Effector CD8-positive, alpha-beta T cell (primary cell): ENCODE results near the gene BRAF.
A peak's percentile ranks its signal among the peaks of the same experiment; 100 is the strongest.
"Not testable (repeated sequence)": the region's sequence is repeated elsewhere in the genome, so short reads cannot be mapped to it uniquely, and the experiment has no call there.

Experiments used
- DNase-seq: peaks from one replicate; lab custom pipeline; 2025; lab: John Stamatoyannopoulos, UW

BRAF gene

DNA sequence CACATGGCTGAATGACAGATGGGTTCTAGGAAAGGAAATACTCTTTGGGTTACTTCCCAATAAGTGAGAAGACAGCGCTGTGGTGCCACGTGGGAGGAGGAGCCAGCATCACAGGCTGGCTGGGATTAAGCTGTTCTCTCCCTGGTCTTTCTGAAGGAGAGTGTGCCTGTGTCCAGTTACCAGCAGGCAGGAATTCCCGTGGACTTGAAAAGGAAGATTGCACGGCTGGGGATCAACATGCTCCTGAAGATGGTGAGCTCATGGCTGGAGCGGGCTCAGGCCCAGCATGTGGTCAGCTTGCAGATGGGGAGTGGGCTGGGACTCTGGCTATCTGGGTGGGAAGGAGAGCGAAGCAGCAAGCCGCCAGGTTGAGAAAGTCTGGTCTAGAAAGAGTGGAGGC lies 243.8 kb downstream of the BRAF start:
- DNase-seq = no peak

DNA sequence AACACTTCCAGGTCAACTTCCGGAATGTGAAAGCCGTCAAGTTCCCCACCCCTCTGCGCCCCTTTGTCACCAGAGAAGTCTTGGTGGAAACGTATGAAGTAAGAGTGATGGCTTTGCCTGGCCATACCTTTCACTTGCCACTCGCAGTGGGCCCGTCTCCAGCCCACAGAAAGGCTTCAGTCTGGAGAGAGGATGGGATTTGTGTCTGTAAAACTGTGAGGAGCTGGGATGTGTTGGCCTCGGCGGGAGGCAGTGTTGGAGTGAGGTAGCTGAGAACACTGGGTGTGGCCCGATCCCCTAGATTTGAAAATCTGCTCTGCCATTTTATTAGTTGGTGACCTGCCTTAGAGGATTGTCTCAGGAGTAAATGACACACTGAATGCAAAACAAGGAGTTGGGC lies 245.5 kb downstream of the BRAF start:
- no peak for DNase-seq

GRCh38 chr7:140678816-140679130 lies 246.0 kb downstream of the BRAF start:
- no peak for DNase-seq

GRCh38 chr7:140678081-140678815 lies 246.5 kb downstream of the BRAF start:
- no peak for DNase-seq

DNA sequence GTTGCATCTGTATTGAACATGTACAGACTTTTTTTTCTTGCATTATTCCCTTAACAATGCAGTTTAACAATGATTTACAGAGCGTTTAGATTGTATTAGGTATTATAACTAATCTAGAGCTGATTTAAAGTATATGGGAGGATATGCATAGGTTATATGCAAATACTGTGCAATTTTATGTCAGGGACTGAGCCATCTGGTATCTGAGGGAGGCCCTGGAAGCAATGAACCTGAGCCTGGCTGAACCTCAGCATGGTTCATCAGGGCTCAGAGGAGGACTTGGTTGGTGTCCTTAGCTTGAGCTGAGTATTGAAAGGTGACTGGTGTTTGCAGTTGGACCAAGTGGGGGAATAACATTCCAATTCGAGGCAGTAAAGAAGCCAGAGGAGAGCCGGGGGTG lies 247.2 kb downstream of the BRAF start:
- no peak for DNase-seq

DNA sequence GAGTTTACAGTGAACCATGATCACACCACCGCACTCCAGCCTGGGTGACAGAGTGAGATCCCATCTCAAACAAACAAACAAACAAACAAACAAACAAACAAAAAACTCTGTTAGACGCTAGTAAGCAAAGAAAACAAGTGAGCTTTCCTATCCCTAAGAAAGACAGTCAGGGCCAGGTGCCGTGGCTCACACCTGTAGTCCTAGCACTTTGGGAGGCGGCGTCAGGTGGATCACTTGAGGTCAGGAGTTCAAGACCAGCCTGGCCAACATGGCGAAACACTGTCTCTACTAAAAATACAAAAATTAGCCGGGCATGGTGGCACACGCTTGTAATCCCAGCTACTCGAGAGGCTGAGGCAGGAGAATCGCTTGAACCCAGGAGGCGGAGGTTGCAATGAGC lies 247.8 kb downstream of the BRAF start:
- DNase-seq = not testable (repeated sequence)

DNA sequence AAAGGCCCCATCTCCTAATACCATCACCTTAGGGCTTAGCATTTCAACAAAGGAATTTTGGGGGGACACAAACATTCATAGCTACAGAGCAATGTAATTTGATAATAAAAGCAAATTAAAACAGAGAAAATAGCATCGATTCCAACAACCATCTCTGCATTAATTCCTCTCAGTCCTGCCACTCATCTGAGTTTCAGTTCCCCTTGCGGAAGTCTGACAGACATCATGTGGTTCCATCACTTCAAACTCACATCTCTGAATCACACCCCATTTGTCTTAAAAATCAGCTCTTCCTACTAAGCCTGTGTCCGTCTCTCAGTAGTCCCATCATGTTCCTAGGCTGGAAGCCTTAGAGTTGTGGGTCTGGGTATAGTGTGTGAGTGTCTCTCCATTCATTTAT lies 248.4 kb downstream of the BRAF start:
- DNase-seq = no peak

DNA sequence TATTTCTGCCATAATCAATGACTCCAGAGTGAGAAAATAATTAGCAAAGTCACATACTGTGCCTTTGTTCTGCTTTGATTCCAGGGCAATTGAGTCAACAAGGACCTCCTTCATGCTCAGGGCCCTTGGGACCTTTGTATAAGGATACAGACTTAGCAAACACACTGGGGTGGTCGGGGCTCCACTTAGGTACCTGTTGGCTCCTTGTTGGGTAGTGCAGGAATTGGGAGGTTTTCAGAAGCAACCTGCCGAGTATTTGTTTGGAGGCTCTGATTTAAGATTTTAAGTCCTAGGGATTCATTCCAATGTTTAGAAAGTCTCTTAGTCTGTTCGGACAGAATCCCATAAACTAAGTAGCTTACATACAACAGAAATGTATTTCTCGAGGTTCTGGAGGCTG lies 249.0 kb downstream of the BRAF start:
- DNase-seq = no peak

DNA sequence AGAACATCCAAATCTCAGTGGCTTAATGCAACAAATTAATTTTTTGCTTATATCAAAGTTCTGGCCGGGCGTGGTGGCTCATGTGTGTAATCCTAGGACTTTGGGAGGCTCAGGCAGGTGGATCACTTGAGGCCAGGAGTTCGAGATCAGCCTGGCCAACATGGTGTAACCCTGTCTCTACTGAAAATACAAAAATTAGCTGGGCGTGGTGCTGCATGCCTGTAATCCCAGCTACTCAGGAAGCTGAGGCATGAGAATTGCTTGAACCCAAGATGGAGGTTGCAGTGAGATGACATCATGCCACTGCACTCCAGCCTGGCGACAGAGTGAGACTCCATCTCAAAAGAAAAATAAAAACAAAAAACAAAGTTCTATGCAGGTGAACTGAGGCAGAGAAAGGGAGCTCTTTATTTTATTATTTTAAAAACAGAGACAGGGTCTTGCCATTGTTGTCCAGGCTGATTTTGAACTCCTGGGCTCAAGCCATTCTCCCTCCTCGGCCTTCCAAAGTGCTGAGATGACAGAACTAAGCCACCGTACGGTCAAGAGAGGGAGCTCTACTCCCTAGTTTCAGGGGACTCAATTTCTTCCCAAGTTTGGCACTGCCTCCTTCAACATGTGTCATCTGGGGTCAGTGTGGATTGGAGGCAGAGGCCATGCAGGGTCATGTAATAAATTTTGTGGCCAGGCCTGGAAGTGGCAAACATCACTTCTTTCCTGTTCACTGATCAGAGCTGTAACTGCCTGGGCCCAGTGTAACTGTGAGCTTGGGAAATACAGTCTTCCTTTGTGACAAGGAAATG lies 249.6 kb downstream of the BRAF start:
- DNase-seq = no peak

- DNase-seq = no peak
Measured at GRCh38 chr7:140674356-140674800, 250.4 kb downstream of the BRAF start.

DNA sequence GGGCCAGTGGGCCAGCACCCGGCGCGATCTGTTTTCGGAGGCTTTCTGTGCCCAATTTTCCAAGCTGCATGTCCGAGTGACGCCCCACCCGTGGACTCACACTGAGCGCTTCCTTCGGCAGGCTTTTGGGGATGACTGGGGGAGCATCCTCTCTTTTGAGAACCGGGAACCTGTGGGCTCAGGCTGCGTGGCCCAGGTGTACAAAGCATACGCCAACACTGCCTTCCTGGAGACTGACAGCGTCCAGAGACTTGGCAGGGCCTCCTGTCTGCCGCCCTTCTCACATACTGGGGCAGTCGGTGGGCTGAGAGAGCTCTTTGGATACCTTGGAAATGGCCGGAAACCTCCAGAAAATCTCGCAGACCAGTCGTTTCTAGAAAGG lies 251.0 kb downstream of the BRAF start:
- DNase-seq = no peak

DNA sequence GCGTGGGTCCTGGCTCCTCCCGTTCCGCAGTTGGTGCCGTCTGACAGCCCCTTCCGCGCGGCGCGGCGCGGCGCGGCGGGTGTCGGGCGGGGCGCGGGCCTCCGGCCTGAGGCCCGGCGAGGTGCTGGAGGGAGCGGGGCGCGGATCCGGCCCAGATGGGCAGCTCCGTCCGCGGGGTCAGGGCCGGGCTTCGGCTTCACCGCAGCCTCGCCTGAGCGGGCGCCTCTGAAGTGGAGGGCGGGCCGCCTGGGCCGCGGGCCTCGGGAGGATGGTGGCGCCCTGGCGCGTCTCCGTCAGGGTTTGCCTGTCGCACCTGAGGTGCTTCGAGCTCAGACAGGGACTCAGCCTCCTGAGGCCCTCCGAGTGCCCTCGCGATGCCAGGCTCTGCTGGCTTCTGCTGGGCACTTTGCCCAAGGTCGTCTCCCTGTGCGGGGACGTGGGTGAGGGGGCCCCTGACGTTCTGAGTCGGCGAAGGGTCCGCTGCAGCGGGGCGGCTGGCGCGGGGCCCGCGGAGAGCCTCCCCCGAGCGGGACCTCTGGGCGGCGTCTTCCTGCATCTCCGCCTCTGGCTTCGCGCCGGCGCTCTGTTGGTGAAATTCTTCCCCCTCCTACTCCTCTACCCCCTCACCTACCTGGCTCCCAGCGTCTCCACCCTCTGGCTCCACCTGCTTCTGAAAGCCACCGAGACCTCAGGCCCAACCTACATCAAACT lies 251.5 kb downstream of the BRAF start:
- peak; percentile 39 for DNase-seq

DNA sequence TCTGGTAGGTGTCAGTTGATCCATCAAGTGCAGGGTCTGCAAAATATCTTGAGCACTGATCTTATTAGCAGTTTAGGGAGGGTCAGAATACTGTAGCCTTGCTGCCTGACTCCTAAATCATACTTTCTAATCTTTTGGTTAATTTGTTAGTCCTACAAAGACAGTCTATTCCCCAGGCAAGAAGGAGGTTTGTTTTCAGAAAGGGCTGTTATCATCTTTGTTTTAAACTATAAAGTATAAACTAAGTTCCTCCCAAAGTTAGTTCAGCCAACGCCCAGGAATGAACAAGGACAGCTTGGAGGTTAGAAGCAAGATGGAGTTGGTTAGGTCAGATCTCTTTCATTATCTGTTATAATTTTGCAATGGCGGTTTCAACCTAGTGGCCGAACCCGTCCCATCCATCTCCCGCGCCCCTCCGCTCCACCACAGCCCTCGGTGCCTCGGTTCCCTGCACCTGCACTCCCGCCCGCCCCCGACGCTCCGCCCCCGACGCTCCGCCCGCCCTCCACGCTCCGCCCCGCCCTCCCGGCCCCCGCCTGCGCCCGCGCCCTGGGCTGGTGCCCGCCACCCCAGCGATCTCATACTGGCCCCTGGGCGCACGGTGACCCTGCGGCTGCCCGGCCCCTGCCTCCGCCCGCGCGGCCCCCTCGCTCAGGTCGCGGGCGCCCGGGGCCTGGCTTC lies 252.2 kb downstream of the BRAF start, which contains the start of gene ADCK2:
ADCK2 (plus strand) TSS at position 564 of the 681 bp plus-strand sequence. CDS start 386 bp downstream, outside the sequence.
- DNase-seq = peak; percentile 43

DNA sequence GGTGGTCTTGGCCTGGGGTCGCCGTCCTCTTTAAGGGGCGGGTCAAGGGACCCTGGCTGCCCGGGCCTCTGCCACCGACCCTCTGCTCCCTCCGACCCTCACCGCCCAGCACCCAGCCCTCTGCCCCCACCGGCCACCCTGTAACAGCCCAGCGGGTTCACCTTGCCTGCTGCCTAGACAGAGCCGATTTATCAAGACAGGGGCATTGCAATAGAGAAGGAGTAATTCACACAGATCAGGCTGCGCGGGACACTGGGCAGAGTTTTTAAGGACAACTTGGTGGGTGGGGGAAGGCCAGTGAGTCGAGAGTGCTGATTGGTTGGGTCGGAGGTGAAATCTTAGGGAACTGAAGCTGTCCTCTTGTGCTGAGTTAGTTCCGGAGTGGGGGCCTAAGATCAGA lies 252.8 kb downstream of the BRAF start:
- DNase-seq = no peak

DNA sequence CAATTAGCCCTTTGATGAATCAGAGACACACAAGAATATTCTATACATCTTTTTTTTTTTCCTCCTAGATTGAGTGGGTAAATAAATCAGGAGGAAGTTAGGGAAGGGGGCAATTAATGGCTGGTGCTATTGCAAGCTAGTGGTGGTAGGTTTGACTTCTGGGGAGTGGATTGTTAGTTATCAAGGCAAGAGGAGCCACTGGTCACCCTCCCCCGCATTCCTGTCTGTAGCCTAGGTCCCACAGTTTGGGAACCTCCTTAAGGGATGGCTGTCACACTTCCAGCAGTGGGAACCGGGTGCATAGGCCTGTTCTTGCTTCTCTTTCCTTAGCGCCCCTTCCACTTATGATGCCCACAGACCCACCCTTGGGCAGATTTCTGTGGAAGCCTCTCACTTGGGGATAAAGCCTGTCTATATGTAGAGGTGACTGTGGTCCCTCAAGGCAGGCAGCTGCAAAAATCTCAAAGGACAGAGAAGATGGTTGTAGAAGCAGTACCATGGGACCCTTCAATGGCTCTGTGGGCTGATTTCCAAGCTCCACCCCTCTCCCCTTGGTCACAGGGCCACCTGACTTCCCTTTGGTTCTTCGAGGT lies 254.3 kb downstream of the BRAF start:
- no peak for DNase-seq

DNA sequence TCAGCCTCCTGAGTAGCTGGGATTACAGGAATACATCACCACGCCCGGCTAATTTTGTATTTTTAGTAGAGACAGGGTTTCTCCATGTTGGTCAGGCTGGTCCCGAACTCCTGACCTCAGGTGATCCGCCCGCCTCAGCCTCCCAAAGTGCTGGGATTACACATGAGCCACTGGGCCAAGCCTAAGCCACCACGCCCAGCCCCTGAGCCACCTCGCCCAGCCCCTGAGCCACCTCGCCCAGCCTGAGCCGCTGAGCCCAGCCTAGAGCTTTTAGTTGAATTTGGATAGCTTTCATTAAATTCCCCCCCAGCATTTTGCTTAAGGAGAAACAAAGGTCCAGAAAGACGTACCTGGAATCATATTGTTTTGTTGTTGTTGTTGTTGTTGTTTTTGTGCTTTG lies 254.9 kb downstream of the BRAF start:
- DNase-seq = not testable (repeated sequence)

DNA sequence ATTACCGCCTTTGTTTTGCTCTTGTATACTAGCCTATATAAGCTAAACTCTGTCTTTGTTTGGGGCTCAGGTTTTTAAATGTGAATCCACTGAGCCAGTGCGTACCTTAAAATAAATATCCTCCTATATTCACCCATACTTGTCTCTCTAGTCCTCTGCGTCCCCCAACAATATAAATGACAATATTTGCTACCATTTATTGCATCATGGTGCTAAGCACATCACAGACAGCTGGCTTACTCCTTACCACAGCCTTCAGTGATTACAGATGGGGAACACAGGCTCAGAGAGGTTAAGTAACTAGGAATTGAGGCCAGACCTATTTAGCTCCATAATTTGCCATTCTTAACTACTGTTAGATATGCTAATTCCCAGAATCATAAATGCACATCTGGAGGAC lies 255.4 kb downstream of the BRAF start:
- no peak for DNase-seq
